H54 (cell line): ENCODE data around the gene C18orf32.
"Not testable (repeated sequence)": the region's sequence is repeated elsewhere in the genome, so short reads cannot be mapped to it uniquely, and the experiment has no call there.

Source experiments
- DNase-seq: peaks from one replicate; pipeline ENCODE4 v3.0.0; 2011; ENCODE audit warnings: low spot score, mixed read lengths; ENCODE audit not compliant: insufficient read length
- FAIRE-seq: peaks from 3 replicates; lab custom pipeline; 2011; peaks lifted over from hg19 to GRCh38; lab: Jason Lieb, UNC
- POLR2A ChIP-seq: IDR thresholded peaks from 2 replicates; pipeline ENCODE4 v1.6.1; 2011; ENCODE audit warnings: low read depth, mild to moderate bottlenecking, low read length

The C18orf32 gene

DNA sequence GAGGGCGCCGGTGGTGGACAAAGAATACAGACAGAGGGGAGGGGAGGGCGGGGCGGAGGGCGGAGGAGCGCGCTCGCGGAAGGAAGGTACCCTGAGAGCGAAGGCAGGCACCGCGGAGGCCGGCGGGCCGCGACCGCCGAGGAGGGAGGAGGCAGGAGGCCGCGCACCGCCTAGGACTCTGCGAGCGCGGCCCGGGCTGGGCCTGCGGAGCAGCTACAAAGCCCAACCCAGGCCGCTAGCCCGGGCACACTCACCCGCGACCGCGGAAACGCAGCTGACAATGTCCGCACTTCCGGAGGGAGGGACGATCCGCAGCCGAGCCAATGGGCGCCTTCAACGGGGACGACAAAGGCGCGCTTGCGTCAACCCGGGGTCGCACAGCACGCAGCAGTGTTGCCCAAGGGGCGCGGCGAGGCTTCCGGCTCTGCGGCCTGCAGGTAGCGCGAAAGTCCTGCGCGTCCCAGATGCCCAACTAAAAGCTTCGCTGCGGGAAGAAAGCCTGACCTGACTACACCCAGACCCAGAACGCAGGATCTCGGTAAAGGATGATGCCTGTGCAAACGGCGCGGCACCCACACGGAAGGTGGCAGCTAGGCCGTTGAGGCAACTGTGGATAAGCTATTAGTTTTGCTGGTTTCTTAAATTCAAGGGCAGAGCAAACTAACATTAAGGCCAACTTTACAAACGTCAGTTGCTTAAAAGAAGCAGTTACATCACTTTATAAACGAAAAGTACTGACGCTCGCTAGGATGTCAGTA lies at the start of gene C18orf32:
Gene C18orf32 (minus strand): TSS at position 282 of the 758 bp plus-strand sequence. CDS start 3,486 bp downstream, outside the sequence.
- peak; percentile 68 for DNase-seq
- peak; percentile 79 for FAIRE-seq
- TF ChIP-seq POLR2A, result peak; percentile 59

DNA sequence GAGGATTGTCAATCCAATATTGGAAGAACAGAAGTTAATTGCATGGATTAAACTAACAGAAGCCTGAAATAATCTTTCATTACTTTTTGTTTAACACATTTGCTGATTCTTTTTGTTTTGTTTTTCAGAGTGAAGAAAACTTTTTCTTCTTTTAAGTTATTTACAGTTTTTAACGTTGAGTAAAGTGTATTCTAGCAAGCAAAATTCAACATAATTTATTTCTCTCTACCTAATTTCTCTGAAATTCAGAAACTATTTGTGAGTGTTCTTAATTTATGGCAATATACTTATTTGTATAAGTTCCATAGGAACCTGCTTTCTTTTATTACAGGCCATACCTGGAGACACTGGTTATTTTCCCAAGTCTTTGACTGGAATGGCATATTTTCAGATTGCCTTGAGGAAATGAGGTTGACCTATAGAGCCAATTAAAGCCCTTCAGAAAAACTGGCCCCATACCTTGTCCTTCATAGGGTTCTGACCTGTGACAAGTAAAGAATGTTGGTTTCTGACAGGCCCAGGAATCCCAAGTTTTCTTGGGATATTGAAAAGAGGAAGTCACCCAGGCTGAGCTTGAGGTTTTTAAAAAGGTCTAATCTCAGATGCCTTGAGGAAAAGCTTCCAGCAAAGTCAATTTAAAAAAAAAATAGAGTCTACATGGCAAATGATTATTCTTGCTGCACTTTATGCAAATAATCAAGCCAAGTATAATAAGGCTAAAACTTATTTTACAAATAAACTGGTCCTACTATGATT lies 48.0 kb upstream of the C18orf32 start:
- no peak for DNase-seq
- TF ChIP-seq POLR2A, result no peak
- FAIRE-seq, result no peak

DNA sequence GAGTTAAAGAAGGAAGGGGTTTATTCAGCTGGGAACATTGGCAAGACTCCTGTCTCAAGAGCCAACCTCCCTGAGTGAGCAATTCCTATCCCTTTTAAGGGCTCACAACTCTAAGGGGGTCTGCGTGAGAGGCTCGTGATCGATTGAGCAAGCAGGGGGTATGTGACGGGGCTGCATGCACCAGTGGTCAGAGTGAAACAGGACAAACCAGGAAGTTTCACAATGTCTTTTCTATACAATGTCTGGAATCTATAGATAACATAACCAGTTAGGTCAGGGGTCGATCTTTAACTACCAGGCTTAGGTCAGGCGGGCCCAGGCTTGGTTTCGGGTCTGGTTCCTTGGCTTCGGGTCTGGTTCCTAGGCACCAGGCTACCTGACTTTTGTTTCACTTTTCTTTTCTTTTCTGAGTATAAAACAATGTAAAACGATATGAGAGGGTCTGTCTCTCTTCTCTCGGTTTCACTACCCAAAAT lies 44.7 kb upstream of the C18orf32 start:
- DNase-seq (no peak), FAIRE-seq (no peak)
- no peak for TF ChIP-seq POLR2A

DNA sequence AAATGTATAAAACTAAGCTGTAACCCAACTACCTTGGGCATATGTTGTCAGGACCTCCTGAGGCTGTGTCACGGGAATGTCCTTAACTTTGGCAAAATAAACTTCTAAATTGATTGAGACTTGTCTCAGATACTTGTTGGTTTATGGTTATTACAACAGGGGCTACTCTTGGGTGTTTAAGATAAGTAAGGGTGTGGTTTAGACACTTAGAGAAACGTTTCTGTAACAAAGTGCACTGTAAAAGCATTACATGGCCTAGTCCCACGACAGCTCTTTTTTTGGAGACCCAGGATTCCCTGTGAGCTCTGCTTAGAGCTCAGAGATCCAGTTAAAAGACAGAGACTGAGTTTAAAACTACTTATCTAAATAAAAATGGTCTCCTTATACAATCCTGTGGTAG lies 42.6 kb upstream of the C18orf32 start:
- DNase-seq (no peak), FAIRE-seq (no peak)
- no peak for TF ChIP-seq POLR2A

DNA sequence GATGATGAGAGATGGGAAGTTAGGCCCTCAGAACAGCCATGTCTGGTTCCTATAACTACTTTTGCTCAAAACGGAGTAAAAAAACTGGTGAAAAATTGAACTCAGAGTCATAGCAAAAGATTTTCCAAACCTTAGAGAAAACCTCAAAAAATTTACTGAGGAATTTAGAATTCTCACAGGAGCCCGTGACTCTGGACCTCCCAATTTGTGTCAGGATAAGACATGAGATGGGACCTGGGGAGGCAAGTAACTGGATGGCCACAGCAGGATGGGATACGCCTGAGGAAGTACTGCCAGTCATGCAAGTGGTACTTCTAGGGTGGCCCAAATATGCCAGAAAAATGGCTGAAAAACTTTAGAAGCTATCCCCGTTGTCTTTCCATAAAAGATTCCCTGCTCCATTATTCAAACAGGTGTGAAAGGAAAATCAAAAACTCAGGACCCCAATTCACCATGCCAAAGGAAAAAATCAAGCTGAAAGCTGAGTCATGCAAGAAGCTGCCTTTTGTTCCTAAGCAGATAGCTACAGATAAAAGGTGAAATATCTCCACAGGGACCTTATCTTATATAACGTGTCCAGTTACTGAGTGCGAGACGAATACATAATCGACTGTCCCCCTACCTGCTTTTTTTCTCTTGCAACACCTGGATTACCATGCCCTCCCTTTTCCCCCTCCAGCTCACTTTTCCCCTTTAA lies 40.7 kb upstream of the C18orf32 start:
- no peak for DNase-seq
- TF ChIP-seq POLR2A, result no peak
- no peak for FAIRE-seq

DNA sequence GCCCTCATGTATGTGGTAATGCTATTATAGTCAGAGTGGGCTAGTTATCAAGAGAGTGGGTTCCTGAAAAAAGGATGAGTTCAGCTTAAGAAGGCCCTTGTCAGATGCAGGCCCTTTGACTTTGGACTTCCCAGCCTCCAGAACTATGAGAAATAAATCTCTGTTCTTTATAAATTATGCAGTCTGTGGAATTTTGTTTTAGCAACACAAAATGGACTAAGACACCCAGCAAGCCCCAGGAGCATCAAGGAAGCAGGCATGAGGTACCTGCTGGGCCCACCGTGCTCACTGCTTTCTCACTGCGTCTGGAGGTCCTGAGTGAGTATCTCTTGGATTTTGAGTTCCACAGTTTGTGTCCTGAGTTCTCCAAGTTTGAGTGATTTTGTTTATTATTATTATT lies 38.9 kb upstream of the C18orf32 start:
- DNase-seq (no peak), FAIRE-seq (no peak)
- TF ChIP-seq POLR2A, result no peak

DNA sequence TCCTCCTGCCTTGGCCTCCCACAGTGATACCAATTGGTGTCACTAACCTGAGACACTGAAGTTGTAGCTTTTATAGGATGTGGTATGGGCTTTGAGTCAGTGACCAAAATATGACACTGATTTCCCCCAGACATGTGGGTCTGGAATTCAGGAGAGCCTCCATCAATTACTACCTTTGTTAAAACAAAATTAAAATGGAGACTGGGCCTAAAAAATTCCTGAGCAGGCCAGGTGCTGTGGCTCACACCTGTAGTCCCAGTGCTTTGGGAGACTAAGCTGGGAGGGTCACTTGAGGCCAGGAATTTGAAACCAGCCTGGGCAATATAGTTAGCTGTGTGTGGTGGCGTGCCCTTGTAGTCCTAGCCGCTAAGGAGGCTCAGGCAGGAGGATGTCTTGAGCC lies 37.9 kb upstream of the C18orf32 start:
- TF ChIP-seq POLR2A, result no peak
- FAIRE-seq, result no peak
- DNase-seq, result no peak

DNA sequence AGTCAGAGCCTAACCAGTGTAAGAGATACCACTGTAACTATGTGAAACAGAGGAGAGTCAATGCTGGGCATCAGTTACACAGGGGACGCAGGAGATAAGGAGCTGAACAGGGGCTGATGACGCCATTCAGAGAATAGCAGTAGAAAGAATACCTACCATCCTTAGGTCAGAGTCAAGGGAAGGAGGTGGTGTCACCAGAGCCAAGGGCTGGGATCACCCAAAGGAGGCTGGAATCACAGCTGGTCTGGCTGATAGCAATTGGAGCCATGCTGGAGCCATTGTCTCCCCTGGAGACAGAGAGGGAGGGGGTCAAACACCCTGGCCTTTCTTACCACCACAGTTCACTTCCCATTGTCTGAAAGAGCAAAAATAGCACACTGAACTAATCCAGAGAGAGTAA lies 37.3 kb upstream of the C18orf32 start:
- no peak for TF ChIP-seq POLR2A
- DNase-seq (no peak), FAIRE-seq (no peak)

DNA sequence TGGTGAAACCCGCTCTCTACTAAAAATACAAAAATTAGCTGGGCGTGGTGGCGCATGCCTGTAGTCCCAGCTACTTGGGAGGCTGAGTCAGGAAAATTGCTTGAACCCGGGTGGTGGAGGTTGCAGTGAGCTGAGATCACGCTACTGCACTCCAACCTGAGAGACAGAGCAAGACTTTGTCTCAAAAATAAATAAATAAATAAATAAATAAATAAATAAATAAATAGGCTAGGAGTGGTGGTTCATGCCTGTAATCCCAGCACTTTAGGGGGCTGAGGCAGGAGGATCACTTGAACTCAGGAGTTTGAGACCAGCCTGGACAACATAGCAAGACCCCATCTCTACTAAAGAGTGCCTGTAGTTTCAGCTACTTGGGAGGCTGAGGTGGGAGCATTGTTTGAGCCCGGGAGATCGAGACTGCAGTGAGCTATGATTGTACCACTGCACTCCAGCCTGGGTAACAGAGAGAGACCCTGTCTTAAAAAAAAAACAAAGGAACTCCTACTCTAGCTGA lies 36.6 kb upstream of the C18orf32 start:
- not testable (repeated sequence) for FAIRE-seq, DNase-seq

DNA sequence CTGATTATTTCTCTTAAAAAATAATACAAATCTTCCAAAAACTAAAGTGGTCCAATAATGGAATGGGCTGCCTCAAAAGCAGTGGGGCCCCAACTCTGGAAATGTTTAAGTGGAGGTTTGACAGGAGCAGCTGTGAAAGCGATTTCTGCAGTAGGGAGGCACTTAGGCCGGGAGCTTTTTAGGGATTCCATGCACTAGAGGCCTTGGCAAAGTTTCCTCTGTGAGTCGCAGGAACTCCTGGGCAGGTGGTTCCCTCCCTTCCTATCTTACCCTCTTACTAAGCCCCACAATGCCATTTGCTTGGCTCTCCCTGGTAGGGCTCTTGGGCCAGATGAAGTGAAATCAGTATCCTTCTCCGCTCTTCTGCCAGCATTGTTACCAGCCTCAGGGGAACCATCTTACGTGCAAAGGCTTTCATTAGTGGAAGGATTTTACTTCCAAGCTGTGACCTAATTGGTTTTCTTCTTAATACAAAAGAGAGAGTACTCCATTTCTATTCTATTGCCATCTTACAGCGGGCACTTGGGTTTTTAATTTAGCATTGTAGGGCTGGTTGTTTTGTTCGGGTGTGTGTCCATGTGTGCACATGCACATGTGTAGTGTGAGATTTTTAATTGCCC lies 34.3 kb upstream of the C18orf32 start:
- no peak for TF ChIP-seq POLR2A
- no peak for DNase-seq
- FAIRE-seq, result no peak

DNA sequence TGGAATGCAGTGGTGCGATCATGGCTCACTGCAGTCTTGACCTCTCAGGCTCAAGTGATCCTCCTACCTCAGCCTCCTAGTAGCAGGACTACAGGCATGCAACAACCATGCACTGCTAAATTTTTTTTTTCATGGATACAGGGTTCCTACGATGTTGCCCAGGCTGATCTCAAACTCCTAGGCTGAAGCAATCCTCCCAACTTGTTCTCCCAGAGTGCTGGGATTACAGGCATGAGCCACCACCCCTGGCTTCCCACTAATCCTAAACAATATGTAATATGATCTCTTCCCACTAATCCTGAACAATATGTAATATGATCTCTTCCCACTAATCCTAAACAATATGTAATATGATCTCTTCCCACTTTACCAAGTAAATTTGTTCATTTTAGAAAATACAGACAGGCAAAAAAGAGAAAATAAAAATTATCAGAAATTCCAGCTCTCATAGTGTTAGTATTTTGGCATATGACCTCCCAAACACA lies 33.7 kb upstream of the C18orf32 start:
- FAIRE-seq (no peak), DNase-seq (no peak)
- no peak for TF ChIP-seq POLR2A

DNA sequence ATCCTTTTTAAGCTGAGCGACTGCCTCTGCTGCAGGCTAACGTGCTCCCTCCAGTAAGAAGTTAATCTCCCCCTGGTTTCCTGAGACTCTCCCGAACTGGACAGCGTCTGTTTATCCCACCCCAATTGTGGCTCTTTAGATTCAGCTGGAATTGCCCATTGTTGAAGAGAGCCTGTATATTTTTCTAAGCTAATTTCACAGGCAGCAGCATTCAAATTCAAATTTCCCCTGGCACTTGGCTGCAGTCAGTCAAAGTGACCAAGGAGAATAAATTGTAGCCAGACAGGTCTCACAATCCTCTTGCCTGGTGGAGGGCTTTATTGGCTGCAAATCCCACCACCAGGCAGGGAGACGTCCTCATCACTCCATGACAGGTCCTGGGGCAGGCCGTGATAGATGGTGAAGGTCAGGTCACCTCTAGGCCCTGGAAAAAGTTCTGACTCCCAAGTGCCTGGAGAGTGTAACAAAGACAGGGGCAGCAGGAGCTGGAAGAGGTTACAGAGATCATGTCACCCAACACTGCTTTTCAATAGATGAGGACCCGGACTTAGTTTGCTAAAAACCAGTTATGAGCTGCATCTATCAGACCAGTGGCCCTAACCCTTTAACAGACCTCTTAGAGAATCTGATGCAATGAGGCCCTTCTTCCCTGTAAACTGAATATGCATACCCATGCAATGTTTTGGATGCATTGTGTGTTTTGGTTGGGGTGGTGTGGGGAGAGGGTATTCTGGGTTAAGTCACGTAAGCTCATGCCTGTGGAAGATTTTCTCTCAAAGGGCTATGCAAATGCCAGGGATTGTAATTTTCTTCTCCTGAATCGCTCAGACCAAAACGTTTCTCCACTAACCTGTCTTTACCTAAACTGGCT lies 32.3 kb upstream of the C18orf32 start:
- FAIRE-seq, result no peak
- DNase-seq, result no peak
- TF ChIP-seq POLR2A, result no peak
